Lower leg skin (tissue), 4 donors: ENCODE results near the gene LMF1. TPM values are rescaled to one million over a fixed set of nuclear protein-coding genes. Genes with fewer than 3 reads are reported as not detected.

Experiments used
- DNase-seq, 2 donors: peaks; one replicate each; pipeline ENCODE4 v3.0.0-alpha.2; 2019; ENCODE audit warnings: low spot score in 2 of 2
- H3K4me3 ChIP-seq: fragments of 200-600 bp; sonication (generic); 2 replicates; pipeline ENCODE4 v1.5.1; 2017; ENCODE audit warnings: mild to moderate bottlenecking, low read depth; ENCODE audit not compliant: poor library complexity, severe bottlenecking
- POLR2A ChIP-seq, 2 donors: fragments of 450-650 bp; IDR thresholded peaks; one replicate each; pipeline ENCODE4 v1.6.1; 2016 to 2017; ENCODE audit warnings: antibody characterized with exemption in 2 of 2, mild to moderate bottlenecking in 1 of 2, moderate library complexity in 1 of 2
- WGBS, 2 donors: methylation state at CpG; one replicate each; pipeline ENCODE4 v1.1.5; 2018; 5-methylcytosine and 5-hydroxymethylcytosine counted together
- intact Hi-C: fragments of 100-400 bp; cut with DNase I; formaldehyde crosslinking; loops from one replicate; pipeline ENCODE4 v1.15.0; 2023; ENCODE audit warnings: low total_unique reads
- total RNA-seq, 4 donors: library from RNA; depleted of rRNA; stranded (reverse); fragments of >200 nt; gene quantifications; one replicate each; pipeline ENCODE4 v1.1.0, GENCODE V29; 2016
- TF ChIP-seq, protein P1 (sequence below), 3 donors: fragments of 450-650 bp; IDR thresholded peaks; one replicate each; pipeline ENCODE4 v1.5.1; 2016; ENCODE audit warnings: antibody characterized with exemption in 3 of 3, mild to moderate bottlenecking in 3 of 3, moderate library complexity in 2 of 3

The LMF1 gene
- total RNA-seq, 4 donors from 2014 or later, result 31.3 to 68.3 (median 50.3) TPM

DNA sequence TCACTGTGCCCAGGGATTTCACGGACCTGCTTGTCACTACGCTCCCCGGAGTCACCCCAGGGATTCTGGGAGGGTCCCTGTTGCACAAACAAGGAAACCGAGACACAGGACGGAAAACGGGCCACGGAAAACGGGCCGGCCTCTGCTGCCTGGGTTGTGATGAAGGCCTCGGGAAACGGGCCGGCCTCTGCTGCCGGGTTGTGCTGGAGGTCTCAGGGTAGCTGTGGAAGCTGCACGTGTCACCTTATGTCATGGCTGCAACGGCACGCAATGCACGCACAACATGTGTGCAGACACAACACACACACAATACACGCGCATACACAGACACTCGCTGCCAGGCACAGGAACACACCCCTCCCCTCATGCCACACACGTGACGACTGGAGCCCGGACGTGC is 143.3 kb downstream of the LMF1 start:
- TF ChIP-seq, protein P1, sequence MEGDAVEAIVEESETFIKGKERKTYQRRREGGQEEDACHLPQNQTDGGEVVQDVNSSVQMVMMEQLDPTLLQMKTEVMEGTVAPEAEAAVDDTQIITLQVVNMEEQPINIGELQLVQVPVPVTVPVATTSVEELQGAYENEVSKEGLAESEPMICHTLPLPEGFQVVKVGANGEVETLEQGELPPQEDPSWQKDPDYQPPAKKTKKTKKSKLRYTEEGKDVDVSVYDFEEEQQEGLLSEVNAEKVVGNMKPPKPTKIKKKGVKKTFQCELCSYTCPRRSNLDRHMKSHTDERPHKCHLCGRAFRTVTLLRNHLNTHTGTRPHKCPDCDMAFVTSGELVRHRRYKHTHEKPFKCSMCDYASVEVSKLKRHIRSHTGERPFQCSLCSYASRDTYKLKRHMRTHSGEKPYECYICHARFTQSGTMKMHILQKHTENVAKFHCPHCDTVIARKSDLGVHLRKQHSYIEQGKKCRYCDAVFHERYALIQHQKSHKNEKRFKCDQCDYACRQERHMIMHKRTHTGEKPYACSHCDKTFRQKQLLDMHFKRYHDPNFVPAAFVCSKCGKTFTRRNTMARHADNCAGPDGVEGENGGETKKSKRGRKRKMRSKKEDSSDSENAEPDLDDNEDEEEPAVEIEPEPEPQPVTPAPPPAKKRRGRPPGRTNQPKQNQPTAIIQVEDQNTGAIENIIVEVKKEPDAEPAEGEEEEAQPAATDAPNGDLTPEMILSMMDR (IDR thresholded peaks at IDR 0.05), result no peak
- TF ChIP-seq POLR2A (IDR thresholded peaks at IDR 0.05), result no peak
- no peak overlapping the region for H3K4me3 ChIP-seq
- intact Hi-C loops, result no loop called here
- DNase-seq, result no peak
- WGBS, 2 donors, result 81 to 91% methylated on average over 24 of the region's 24 CpGs

- H3K4me3 ChIP-seq, result no peak overlapping the region
- intact Hi-C loops, result no loop called here
- TF ChIP-seq, protein P1 (IDR thresholded peaks at IDR 0.05), result no peak
- TF ChIP-seq POLR2A (IDR thresholded peaks at IDR 0.05), result no peak
- 29 to 30% methylated on average over 34 to 35 of the region's 36 CpGs for WGBS, 2 donors
- DNase-seq, result no peak
Measured at GRCh38 chr16:825341-826061, 145.3 kb downstream of the LMF1 start.

DNA sequence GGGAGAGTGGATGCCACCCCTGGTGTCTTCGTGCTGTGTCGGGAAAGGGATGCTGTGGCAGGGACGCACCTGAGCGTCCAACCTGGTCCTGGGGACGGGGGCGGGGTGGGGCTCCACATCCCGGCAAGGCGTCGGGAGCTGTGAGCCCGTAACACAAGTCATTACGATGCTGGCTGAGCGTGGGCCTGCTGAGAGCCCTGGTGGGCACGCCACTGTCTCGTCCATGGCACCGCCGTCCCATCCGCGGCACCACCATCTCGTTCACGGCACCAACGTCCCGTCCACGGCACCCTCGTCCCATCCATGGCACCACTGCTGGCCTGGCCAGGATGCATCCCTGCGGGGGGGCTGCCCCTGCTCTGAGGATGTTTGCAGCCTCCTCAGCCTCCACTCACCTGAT is 146.2 kb downstream of the LMF1 start:
- DNase-seq, result no peak
- no peak overlapping the region for H3K4me3 ChIP-seq
- WGBS, 2 donors, result 93 to 94% methylated on average over 16 to 25 of the region's 25 CpGs
- intact Hi-C loops, result no loop called here
- no peak for TF ChIP-seq POLR2A (IDR thresholded peaks at IDR 0.05)
- TF ChIP-seq, protein P1 (IDR thresholded peaks at IDR 0.05), result no peak

GRCh38 chr16:824194-824593 is 146.6 kb downstream of the LMF1 start:
- WGBS, 2 donors, result 84 to 89% methylated on average over 17 to 21 of the region's 22 CpGs
- no peak for TF ChIP-seq POLR2A (IDR thresholded peaks at IDR 0.05)
- TF ChIP-seq, protein P1 (IDR thresholded peaks at IDR 0.05), result no peak
- no peak overlapping the region for H3K4me3 ChIP-seq
- intact Hi-C loops, result no loop called here
- no peak for DNase-seq

GRCh38 chr16:822909-823297 is 147.9 kb downstream of the LMF1 start:
- 89 to 91% methylated on average over 9 of the region's 9 CpGs for WGBS, 2 donors
- no peak for DNase-seq
- no peak overlapping the region for H3K4me3 ChIP-seq
- intact Hi-C loops, result no loop called here
- TF ChIP-seq, protein P1 (IDR thresholded peaks at IDR 0.05), result no peak
- no peak for TF ChIP-seq POLR2A (IDR thresholded peaks at IDR 0.05)
